ENCODE results near the gene COL5A1.

COL5A1 gene

GRCh38 chr9:134753191-134753590, 111.6 kb downstream of the COL5A1 start:
- DNase-seq (ENCODE audit: low read depth) = no peak
- in situ Hi-C loops (cut with HindIII; ENCODE audit: low sequenced_read_pairs) = no loop called here
- TF ChIP-seq, protein P1, sequence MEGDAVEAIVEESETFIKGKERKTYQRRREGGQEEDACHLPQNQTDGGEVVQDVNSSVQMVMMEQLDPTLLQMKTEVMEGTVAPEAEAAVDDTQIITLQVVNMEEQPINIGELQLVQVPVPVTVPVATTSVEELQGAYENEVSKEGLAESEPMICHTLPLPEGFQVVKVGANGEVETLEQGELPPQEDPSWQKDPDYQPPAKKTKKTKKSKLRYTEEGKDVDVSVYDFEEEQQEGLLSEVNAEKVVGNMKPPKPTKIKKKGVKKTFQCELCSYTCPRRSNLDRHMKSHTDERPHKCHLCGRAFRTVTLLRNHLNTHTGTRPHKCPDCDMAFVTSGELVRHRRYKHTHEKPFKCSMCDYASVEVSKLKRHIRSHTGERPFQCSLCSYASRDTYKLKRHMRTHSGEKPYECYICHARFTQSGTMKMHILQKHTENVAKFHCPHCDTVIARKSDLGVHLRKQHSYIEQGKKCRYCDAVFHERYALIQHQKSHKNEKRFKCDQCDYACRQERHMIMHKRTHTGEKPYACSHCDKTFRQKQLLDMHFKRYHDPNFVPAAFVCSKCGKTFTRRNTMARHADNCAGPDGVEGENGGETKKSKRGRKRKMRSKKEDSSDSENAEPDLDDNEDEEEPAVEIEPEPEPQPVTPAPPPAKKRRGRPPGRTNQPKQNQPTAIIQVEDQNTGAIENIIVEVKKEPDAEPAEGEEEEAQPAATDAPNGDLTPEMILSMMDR (IDR thresholded peaks at IDR 0.05; ENCODE audit: low read depth, low read length, missing control alignments) = no peak
- no peak overlapping the region for H3K4me3 ChIP-seq (ENCODE audit: low read depth, low read length)

GRCh38 chr9:134755221-134755907, 113.8 kb downstream of the COL5A1 start:
- H3K4me3 ChIP-seq (ENCODE audit: low read depth, low read length) = no peak overlapping the region
- TF ChIP-seq, protein P1 (IDR thresholded peaks at IDR 0.05; ENCODE audit: low read depth, low read length, missing control alignments) = no peak
- DNase-seq (ENCODE audit: low read depth) = no peak
- in situ Hi-C loops (cut with HindIII; ENCODE audit: low sequenced_read_pairs) = no loop called here

DNA sequence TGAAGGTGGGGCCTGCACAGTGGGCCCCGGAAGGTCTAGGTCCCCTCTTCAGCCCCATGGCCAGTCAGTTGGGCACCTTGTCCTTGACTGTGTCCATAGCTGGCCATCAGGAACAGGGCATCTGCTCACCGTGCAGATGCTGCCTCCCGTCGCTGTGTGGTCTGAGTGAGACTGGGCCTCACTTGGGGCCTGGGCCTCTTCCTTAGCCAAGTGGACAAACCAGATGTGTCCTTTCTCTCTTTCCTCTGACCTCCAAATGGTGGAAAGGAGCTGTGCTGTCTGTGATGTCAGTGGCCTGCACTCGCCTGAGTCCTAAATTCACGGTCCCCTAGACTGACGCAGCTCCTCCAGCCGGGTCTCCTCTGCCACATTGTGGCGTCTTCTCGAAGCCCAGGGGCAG, 114.5 kb downstream of the COL5A1 start:
- TF ChIP-seq, protein P1 (IDR thresholded peaks at IDR 0.05; ENCODE audit: low read depth, low read length, missing control alignments) = no peak
- no peak for DNase-seq (ENCODE audit: low read depth)
- in situ Hi-C loops (cut with HindIII; ENCODE audit: low sequenced_read_pairs) = no loop called here
- H3K4me3 ChIP-seq (ENCODE audit: low read depth, low read length) = no peak overlapping the region

DNA sequence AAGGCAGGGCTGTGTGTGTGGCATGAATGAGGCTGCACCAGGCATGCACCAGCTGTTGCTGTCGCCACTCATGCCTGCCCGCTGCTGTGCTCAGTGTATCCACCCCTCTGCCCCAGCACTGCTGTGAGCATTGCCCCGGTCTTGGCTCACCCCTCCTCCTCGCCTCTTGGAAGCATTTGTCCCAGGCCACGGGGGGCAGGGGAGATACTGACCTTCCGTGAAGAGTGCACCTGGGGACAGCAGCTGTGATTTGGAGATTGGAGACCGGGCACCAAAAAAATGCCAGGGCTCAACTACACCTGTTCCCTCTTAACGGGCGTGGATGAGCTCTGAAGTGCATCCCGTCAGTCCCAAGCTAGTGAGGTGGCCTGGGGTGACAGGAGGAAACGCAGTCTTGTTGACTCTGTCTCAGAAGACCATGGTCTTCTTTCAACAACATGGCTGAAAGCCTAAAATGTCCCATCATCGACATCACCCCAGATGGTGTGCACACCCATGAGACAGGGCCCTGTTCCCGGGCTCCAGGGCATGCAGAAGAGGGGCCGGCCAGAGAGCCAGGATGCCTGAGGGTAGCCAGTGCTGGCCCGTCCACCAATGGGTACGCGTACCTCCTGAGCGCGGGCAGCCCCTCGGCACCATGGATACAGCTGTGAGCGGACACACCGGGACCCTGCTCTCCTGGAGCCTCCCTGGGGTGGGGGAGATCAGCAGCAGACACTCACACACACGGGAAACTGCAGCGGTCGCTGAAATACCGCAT, 115.8 kb downstream of the COL5A1 start:
- DNase-seq (ENCODE audit: low read depth) = no peak
- in situ Hi-C loops (cut with HindIII; ENCODE audit: low sequenced_read_pairs) = no loop called here
- H3K4me3 ChIP-seq (ENCODE audit: low read depth, low read length) = no peak overlapping the region
- TF ChIP-seq, protein P1 (IDR thresholded peaks at IDR 0.05; ENCODE audit: low read depth, low read length, missing control alignments) = no peak

GRCh38 chr9:134758949-134759607, 117.5 kb downstream of the COL5A1 start:
- DNase-seq (ENCODE audit: low read depth) = no peak
- TF ChIP-seq, protein P1 (IDR thresholded peaks at IDR 0.05; ENCODE audit: low read depth, low read length, missing control alignments) = no peak
- in situ Hi-C loops (cut with HindIII; ENCODE audit: low sequenced_read_pairs) = no loop called here
- no peak overlapping the region for H3K4me3 ChIP-seq (ENCODE audit: low read depth, low read length)

DNA sequence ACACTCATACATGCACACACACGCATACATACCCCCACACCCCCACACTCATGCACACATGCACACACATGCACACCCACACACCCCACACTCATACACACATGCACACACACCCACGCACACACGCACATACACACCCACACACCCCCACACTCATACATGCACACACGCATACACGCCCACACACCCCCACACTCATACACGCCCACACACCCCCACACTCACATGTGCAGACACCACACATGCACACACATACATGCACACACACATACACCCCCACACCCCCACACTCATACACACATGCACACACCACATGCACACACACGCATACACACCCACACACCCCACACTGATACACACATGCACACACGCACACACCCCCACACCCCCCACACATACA, 118.3 kb downstream of the COL5A1 start:
- H3K4me3 ChIP-seq (ENCODE audit: low read depth, low read length) = no peak overlapping the region
- in situ Hi-C loops (cut with HindIII; ENCODE audit: low sequenced_read_pairs) = loop anchor here (10.0 kb wide), 1 partner anchor 55 kb away; no protein-coding TSS in a partner anchor
- no peak for DNase-seq (ENCODE audit: low read depth)
- TF ChIP-seq, protein P1 (IDR thresholded peaks at IDR 0.05; ENCODE audit: low read depth, low read length, missing control alignments) = no peak

Measured in astrocyte of the cerebellum (primary cell).